Right kidney (tissue), 1 donor: ENCODE results near the gene PODN.

ENCODE experiments used
- DNase-seq: peaks from one replicate; pipeline ENCODE4 v3.0.0-alpha.2; 2016

The PODN gene

GRCh38 chr1:53115403-53116306 lies 53.6 kb downstream of the PODN start:
- DNase-seq = no peak

DNA sequence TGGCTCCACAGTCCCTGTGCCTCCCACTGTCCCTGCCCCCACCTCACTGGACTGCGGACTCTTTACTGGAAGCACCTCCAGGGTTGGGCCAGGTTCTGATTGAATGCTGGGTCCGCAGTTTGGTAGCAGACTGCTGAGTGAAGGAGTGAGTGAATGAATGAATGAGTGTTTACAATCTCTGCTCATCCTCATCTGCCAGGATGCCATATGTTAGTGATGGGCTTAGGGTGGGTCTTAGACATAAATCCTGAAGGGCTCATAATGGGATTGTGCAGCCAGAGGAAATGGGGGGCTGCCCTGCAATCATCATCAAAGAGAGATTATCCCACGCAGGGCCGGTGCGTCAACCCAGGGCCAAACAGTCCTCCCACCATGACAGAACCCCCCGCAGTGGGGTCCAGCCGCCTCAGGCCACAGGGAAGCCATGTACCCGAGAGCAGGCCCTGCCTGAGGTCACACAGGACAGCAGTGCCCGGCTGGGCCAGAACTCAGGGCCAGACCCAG lies 54.3 kb downstream of the PODN start:
- no peak for DNase-seq

DNA sequence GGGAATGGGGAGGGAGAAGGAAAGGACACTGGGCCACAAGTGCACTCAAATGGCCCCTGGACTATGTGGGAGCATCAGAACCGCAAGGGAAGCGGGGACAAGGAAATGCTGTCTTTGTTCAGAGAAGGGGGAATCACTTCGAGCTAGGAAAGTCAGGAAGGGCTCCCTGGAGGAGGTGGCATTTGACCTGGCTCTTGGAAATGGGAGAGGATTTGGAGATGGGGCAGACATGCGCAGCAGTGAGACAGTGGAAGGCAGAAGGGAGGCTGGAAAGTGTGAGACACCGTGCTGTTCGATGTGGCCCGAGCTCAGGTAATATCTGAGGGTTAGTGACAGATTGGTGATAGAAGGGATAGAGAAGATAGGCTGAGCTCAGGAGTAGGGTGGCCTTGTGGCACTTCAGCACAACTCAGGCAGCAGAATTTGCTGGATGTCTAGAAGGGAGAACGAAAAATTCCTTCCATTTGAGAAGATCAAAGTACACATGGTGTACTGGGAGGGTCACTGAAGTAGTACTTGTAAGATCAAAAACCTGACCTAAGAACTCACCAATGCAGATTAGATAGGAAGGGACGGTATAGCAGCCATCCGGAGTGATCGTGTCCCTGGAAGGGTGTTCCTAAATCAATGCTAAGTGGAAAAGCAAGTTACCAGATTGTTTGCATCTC lies 55.1 kb downstream of the PODN start:
- DNase-seq = no peak

DNA sequence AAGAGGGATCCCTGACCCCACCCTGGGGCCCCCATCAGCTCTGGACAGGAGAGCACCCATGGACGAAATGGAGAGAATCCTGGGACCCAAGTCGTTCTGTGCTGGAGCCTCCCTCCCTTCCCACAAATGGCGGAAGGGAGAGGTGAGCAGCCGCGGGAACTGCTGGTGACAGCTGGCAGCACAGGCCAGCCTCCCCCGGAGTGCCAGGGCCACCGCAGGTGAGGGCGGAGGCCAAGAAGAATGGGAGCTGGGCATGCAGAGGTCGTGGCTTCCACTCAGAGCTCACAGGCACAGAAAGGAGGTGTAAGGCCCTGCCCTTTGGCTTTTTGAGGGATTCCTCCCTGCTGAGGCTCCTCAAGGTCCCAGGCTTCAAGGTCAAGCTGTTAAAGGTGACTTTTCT lies 55.8 kb downstream of the PODN start:
- no peak for DNase-seq

- no peak for DNase-seq
Observed at GRCh38 chr1:53120659-53121058, 58.6 kb downstream of the PODN start.

DNA sequence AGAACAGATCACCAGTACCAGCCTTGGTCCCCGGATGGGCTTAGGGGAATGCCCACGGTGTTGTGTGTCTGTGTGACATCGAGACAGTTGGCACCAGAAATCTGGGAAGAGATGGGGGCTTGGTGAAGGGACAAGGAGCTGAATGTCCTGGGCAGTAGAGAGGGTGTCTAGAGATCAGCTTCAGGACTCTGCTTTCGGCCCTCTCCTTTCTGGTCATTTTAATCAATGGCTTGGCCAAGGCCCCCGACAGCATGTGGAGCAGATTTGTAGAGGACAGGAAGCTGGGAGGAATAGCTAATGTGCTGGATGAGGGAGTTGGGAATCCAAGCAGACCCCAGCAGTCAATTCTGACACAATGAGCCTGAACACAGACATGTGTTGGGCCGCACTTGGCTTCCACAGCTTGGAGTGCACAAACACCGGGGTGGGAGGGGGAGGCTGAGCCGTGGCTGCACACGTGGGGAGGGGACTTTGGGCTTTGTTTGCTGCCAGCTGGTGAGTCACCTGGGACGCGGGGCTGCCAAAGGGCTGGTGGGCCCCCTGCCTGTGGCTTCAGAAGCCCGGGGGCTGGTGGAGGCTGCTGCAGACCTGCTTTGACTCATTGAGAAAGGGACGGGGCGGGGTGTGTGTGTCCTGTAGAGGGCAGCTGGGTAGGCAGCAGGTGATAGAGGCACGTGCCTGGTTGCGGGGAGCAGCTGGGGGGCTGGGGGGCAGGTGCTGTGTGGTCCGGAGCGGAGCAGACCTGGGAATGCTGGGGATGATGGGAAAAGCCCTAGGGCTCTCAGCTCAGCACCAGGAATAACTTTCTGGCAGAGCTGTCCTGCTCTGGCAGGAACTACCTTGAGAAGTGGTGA lies 59.5 kb downstream of the PODN start:
- DNase-seq = no peak

DNA sequence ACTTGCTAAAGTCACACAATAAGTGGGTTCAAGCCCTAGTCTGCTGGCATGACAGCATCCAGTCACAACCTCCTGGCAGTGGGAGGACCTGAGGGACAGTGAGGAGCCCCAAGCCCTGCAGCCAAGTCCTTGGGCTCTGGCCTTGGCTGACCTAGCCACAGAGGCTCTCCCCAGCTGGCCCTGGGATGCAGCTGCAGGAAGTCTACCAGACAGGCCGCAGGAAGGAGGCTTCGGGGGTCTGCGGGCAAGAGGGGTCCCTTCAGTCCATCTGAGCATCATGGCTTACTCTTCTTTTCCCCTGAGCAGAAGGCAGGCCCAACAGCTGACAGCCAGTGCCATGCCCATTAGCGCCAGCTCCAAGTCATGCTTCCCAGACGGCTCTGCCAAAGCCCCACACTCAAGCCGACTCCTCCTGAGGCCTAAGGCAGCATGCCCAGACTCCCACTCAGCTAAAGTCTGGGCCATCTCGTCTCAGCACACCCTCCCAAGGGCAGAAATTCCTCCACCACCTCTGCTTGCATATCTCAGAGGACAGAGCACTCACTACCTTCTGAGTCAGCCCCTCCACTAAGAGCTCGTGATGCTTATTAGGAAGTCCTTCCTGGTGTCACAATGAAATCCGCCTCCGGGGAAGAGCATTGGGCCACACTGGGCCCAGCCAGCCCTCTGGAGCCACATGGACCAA lies 60.3 kb downstream of the PODN start:
- DNase-seq = no peak

- DNase-seq = no peak
Observed at GRCh38 chr1:53122961-53123413, 61.0 kb downstream of the PODN start.

DNA sequence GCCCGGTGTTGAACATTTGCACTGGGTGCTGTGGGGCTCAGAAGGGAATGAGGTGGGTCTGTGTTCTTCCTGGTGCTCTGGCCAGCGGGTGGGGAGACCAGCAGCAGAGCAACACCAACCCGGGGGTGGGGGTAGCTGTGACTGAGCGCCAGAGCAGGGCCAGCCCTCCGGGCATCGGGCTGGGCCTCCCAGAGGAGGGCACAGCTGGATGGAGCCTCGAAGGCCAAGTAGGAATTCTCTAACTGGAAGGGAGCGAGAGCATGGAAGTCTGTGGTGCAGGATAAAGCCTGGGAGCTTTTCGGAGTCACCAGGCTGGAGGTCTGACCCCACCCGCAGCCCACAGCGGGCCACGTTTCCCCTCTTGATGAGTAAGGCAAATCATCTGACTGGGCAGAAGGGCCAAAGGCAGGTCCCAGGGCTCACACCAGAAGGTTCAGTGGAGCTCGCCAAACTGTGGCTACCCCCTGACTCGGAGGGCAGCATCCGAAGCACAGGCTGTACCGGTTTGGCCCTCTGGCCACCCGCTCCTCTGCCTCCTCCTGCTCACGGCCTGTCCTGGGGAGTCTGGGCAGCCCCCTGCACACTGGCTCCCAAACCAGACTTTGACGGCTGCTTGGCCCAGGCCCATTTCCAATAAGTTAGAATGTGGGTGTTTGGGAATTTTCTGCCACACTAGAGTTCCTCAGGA lies 61.6 kb downstream of the PODN start:
- DNase-seq = no peak

DNA sequence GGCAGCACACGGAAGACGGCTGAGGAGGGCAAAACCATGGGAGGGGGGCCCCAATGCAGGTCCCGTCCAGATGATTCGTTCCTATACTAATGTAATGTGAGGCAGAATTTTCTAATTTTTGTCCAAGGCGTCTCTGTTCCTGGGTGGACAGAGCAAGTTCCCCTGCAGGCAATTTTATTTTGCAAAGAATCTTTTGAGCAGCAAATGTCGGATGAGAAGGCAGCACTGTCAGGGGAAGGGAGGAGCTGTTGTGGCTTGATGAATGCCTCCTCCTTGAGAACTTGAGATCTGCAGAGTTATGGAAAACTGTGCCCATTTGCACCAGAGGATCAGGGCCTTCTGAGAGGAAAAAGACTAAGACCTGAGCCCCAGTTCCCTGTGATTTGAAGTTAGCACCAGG lies 63.1 kb downstream of the PODN start:
- DNase-seq = no peak

DNA sequence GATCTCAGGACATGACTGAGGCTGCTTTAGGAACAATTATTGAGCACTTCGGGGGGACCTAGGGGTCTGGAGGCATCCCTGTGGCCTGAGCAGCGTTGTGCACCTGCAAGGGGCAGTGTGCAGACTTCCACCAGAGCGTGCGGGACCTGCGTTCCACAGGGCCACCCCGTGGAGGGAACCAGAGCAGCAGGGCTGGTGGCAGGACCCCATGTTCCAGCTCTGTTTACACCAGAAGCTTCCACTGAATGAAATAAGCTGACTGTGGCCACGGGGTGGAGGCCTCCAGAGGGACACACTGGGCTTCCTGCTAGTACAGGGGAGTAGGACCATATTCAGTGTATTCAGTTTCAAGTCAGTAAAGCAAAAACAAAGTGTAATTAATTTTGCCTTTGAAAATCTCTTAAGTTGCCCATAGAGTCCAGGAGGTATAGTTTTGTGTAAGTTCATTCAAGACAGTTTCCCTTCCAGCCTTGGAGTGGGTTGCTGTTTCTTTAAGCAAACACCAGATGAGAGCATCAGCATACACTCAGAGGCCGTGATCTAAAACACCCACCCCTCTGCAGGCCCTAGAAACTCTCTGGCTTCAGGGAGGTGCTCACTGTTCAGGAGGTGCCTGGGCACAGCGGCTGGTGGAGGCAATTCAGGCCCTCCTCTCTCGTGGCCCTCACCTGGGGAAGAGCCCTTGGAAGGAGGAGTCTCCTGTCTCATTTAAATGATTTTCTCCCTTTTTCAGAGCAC lies 63.8 kb downstream of the PODN start:
- no peak for DNase-seq

DNA sequence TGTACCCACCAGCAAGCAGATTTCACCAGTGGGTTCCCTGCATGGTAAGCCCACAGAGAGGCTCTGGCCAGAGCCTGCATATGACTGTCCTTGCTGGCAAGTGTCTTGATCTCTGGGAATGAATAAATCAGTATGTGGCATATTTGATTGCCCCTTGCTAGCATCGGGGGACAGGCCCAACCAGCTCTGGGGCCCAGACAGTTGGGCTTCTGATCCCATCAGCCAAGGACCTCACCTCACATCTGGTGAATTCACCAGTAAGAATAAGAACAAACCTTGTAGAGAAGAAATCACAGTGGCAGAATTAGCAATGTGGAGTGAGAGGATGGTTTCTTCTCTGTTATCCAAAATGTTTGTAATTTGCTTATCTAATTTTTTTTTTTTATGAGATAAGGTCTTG lies 64.5 kb downstream of the PODN start:
- DNase-seq = no peak

GRCh38 chr1:53127546-53127945 lies 65.5 kb downstream of the PODN start:
- no peak for DNase-seq

- DNase-seq = no peak
Observed at GRCh38 chr1:53128401-53128800, 66.4 kb downstream of the PODN start.

DNA sequence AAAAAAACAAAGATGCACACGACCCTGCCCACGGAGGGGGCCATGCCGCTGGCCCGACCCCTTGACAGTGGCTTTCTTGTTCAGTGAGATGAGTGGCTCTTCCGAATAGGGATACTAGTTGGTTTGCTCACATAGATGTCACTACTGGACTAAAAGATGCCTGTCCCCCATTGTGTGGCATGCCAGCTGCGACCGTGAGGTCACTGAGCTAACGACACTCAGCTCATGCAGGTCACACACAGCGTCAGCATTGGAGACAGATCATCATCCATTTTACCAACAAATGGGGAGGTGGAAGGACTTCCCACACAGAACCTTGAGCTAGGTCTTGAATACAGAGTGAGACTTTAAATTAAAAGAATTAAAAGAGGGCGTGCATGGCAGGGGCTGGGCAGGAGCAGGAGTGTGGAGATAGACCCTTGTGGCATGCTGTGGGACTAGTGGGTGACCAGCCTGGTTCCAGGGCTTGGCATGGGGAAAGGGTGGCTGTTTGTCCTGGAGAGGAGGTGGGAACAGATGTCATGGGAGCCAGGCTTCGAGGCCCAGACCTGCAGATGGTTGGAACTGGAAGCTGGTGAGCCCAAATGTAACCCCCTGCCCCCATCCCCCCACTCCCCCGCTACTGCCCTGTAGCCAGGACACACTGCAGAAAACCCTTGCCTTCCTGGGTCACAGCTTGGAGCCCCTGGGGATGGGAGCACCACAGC lies 68.0 kb downstream of the PODN start:
- no peak for DNase-seq

GRCh38 chr1:53130598-53130877 lies 68.5 kb downstream of the PODN start:
- DNase-seq = no peak

DNA sequence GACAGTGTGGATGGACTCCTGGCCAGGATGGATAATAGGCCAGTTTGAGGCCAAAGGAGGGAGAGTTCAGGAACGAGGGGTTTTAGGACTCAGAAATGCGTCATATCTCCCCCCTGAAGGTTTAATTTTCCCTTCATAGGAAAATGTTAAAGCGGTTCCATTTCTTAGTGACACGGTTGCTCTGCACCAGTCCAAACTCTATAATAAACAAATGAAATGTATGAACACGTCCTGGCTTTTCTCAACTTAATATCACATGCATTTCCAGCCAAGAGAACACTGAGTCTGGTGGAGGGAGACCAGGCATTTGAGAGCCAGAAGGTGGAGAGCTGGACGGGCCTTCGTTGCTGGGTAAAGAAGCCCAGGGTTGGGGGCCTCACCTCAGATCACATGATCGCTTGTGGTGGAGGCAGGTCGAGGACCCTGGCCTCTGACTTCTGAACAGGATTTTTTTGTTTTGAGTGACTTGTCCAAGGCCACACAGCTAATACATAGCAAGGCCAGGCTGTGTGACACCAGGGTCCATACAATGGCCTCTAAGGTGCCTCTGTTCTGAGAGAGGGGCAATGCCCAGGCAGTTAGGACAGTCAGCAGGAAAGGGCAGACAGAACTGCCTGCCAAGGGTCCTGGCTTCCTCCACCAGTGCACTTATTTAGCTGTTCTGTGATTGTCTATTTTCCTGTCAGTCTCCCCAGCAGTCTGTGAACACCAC lies 69.0 kb downstream of the PODN start:
- DNase-seq = no peak

GRCh38 chr1:53131590-53131938 lies 69.6 kb downstream of the PODN start:
- no peak for DNase-seq

DNA sequence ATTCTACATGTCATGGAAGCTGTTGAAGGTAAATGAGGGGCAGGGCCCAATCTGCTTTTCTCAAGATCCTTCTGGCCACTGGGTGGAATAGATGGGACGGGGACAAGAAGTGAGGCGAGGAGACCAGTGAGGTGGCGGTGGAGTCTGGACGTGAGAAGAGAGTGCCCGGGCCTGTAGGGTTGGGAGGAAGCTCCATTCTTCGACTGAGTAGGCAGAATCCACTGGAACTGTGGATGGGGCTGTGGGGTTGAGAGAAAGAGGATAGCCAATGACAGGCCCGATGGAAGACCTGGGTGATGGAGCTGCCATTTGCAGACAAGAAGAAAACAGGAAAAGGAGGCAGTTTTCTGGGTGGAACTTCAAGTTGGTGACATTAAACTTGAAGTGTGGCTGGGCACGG lies 70.2 kb downstream of the PODN start:
- DNase-seq = no peak
